ENCODE measurements around the gene ENAM. TPM values are rescaled to one million over a fixed set of nuclear protein-coding genes. Genes with fewer than 3 reads are reported as not detected.
"Not testable (repeated sequence)": the region's sequence is repeated elsewhere in the genome, so short reads cannot be mapped to it uniquely, and the experiment has no call there.

ENAM gene
- total and polyA plus RNA-seq, 2 of the 13 experiments (the other 11 are each of a cell fraction or from before 2014, with no cell fraction given) = not detected

GRCh38 chr4:70688795-70689231 is 60.3 kb downstream of the ENAM start (continued):
- TF ChIP-seq TSC22D2 (CRISPR knock-in tag; IDR thresholded peaks at IDR 0.05; ENCODE audit: borderline replicate concordance) (no peak), RELA (CRISPR knock-in tag; IDR thresholded peaks at IDR 0.05) (no peak), DDIT3 (CRISPR knock-in tag; IDR thresholded peaks at IDR 0.05) (no peak)

- ChIA-PET POLR2A (interaction anchor here (6.8 kb wide), 1 partner anchor 12 kb away, joined by 75 read pairs; no protein-coding TSS in a partner anchor), CTCF (ENCODE audit: low intra/inter-chr PET ratio, low total read pairs) (no interaction called here)
- intact Hi-C loops (cut with micrococcal nuclease; ENCODE audit: unreplicated experiment) = no loop called here
- no peaks in the 10 kb centered on the region for H4K20me1 ChIP-seq (ENCODE audit: insufficient read depth, low read length)
- H3K36me3 ChIP-seq (replicated peaks in 1 of 2; ENCODE audit: control insufficient read depth in 1 of 2, insufficient read depth in 2 of 2, low read length in 2 of 2) = no peaks in the 10 kb centered on the region
- H2AFZ ChIP-seq (ENCODE audit: low read length) = no peak overlapping the region
- peak overlapping the region; percentile 55 for H3K4me2 ChIP-seq (ENCODE audit: low read depth, low read length)
- no peak for TF ChIP-seq HNRNPK (IDR thresholded peaks at IDR 0.05; ENCODE audit: low read depth, low read length, poor library complexity, severe bottlenecking)
- TF ChIP-seq SMC3 (IDR thresholded peaks at IDR 0.05; ENCODE audit: low read length) = no peak
- no peak overlapping the region for H3K4me3 ChIP-seq (replicated peaks in 1 of 3; ENCODE audit: insufficient read depth in 1 of 3, low read depth in 2 of 3, low read length in 3 of 3)
- H3K9me3 ChIP-seq (ENCODE audit: low read length) = no peaks in the 10 kb centered on the region
- BruUV-seq (replicated peaks) = TSS peak; percentile 4
- H3K4me1 ChIP-seq (ENCODE audit: insufficient read depth, low read length) = peaks cover 25% of the 10 kb centered on the region
- 87% methylated on average over 1 of the region's 1 CpG for WGBS (ENCODE audit: low lambda C conversion rate)
- FAIRE-seq = no peak
- no peaks in the 10 kb centered on the region; a peak in 1 of 5 replicates for H3K27me3 ChIP-seq (ENCODE audit: control insufficient read depth in 1 of 2, insufficient read depth in 2 of 2, low read length in 2 of 2)
- no peak for ATAC-seq
- no peak for DNase-seq (ENCODE audit: low spot score)
- in situ Hi-C loops (cut with HindIII; ENCODE audit: extremely low pct_ligation_motif_present, low pct_unique_long_range_greater_than_20kb) = no loop called here
- no peak overlapping the region for H3K27ac ChIP-seq (ENCODE audit: extremely low read length, insufficient read depth, low read length)
- H3K9ac ChIP-seq (ENCODE audit: insufficient read depth, low read depth, low read length) = no peak overlapping the region
- H3K79me2 ChIP-seq (ENCODE audit: insufficient read depth, low read length) = peaks cover 29% of the 10 kb centered on the region
Measured at GRCh38 chr4:70691661-70692060, 63.1 kb downstream of the ENAM start.

DNA sequence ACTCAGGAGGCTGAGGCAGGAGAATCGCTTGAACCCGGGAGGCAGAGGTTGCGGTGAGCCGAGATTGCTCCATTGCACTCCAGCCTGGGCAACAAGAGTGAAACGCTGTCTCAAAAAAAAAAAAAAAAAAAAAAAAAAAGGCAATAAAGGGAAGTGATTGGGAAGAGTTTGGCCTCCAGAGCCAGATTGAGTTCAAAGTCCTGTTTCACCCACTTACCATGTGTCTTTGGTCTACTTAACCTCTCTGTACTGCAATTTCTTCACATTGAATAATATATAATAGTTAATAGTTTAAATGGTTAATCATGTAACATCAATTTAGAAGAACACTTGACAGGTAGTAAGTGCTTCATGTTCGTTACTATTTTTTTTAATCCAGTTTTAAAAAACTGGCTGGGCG is 66.1 kb downstream of the ENAM start:
- in situ Hi-C loops (cut with HindIII; ENCODE audit: extremely low pct_ligation_motif_present, low pct_unique_long_range_greater_than_20kb); H3K9me3 ChIP-seq (ENCODE audit: low read length); intact Hi-C loops (cut with micrococcal nuclease; ENCODE audit: unreplicated experiment); H3K27me3 ChIP-seq (ENCODE audit: control insufficient read depth in 1 of 2, insufficient read depth in 2 of 2, low read length in 2 of 2); H3K27ac ChIP-seq (ENCODE audit: extremely low read length, insufficient read depth, low read length); BruUV-seq (replicated peaks); H4K20me1 ChIP-seq (ENCODE audit: insufficient read depth, low read length); H3K4me3 ChIP-seq (replicated peaks in 1 of 3; ENCODE audit: insufficient read depth in 1 of 3, low read depth in 2 of 3, low read length in 3 of 3); H3K9ac ChIP-seq (ENCODE audit: insufficient read depth, low read depth, low read length); ATAC-seq; H3K36me3 ChIP-seq (replicated peaks in 1 of 2; ENCODE audit: control insufficient read depth in 1 of 2, insufficient read depth in 2 of 2, low read length in 2 of 2); H3K4me2 ChIP-seq (ENCODE audit: low read depth, low read length); DNase-seq (ENCODE audit: low spot score); H2AFZ ChIP-seq (ENCODE audit: low read length); FAIRE-seq; CTCF ChIA-PET (ENCODE audit: low intra/inter-chr PET ratio, low total read pairs): not testable (repeated sequence)
- H3K4me1 ChIP-seq (ENCODE audit: insufficient read depth, low read length) = peaks cover 20% of the 10 kb centered on the region
- POLR2A ChIA-PET = interaction anchor here (1.0 kb wide), 1 partner anchor 9 kb away, joined by 3 read pairs; no protein-coding TSS in a partner anchor
- H3K79me2 ChIP-seq (ENCODE audit: insufficient read depth, low read length) = peaks cover 17% of the 10 kb centered on the region
- WGBS (ENCODE audit: low lambda C conversion rate) = 97% methylated on average over 7 of the region's 7 CpGs

Other genes with a start within 250 kb of the ENAM start
- gene SMR3B, start 245.6 kb upstream of the ENAM start, total RNA-seq (2016; rRNA removed; fragmentation: Illumina TruSeq; extraction: Trizol) = not detected in 2 replicates
- not detected in 2 replicates for gene SMR3B, start 245.6 kb upstream of the ENAM start, polyA plus RNA-seq (2011; rRNA removed)
- not detected in 2 replicates for gene OPRPN, start 230.8 kb upstream of the ENAM start, total RNA-seq (2016; rRNA removed; fragmentation: Illumina TruSeq; extraction: Trizol)
- not detected in 2 replicates for gene OPRPN, start 230.8 kb upstream of the ENAM start, polyA plus RNA-seq (2011; rRNA removed)
- gene MUC7, start 156.5 kb upstream of the ENAM start, total RNA-seq (2016; rRNA removed; fragmentation: Illumina TruSeq; extraction: Trizol) = not detected in 2 replicates
- gene MUC7, start 156.5 kb upstream of the ENAM start, polyA plus RNA-seq (2011; rRNA removed) = 0.03 and 0.14 TPM in 2 replicates
- 0.15 TPM in 1 of 2 replicates, not detected in the other for gene AMTN, start 110.2 kb upstream of the ENAM start, total RNA-seq (2016; rRNA removed; fragmentation: Illumina TruSeq; extraction: Trizol)
- not detected in 2 replicates for gene AMTN, start 110.2 kb upstream of the ENAM start, polyA plus RNA-seq (2011; rRNA removed)
- not detected in 2 replicates for gene AMBN, start 36.5 kb upstream of the ENAM start, total RNA-seq (2016; rRNA removed; fragmentation: Illumina TruSeq; extraction: Trizol)
- not detected in 2 replicates for gene AMBN, start 36.5 kb upstream of the ENAM start, polyA plus RNA-seq (2011; rRNA removed)
- gene JCHAIN, start 37.8 kb downstream of the ENAM start, total RNA-seq (2016; rRNA removed; fragmentation: Illumina TruSeq; extraction: Trizol) = not detected in 2 replicates
- gene JCHAIN, start 37.8 kb downstream of the ENAM start, polyA plus RNA-seq (2011; rRNA removed) = not detected in 2 replicates
- gene UTP3, start 59.8 kb downstream of the ENAM start, total RNA-seq (2016; rRNA removed; fragmentation: Illumina TruSeq; extraction: Trizol) = 19.5 and 27.5 TPM in 2 replicates
- gene UTP3, start 59.8 kb downstream of the ENAM start, polyA plus RNA-seq (2011; rRNA removed) = 6.4 and 6.9 TPM in 2 replicates
- gene RUFY3, start 93.2 kb downstream of the ENAM start, total RNA-seq (2016; rRNA removed; fragmentation: Illumina TruSeq; extraction: Trizol) = 21.3 and 25.3 TPM in 2 replicates
- 17.9 and 19.9 TPM in 2 replicates for gene RUFY3, start 93.2 kb downstream of the ENAM start, polyA plus RNA-seq (2011; rRNA removed)
- gene GRSF1, start 211.1 kb downstream of the ENAM start, total RNA-seq (2016; rRNA removed; fragmentation: Illumina TruSeq; extraction: Trizol) = 103 and 129 TPM in 2 replicates
- gene GRSF1, start 211.1 kb downstream of the ENAM start, polyA plus RNA-seq (2011; rRNA removed) = 48.3 and 66.5 TPM in 2 replicates